ENCODE data around the gene ST6GALNAC2. TPM values are rescaled to one million over a fixed set of nuclear protein-coding genes. Genes with fewer than 3 reads are reported as not detected.

Gene ST6GALNAC2
- total RNA-seq = 0.89 and 1.4 TPM in 2 replicates

GRCh38 chr17:76585649-76586593 lies at the start of gene ST6GALNAC2:
Gene ST6GALNAC2, minus strand, starts transcription at chr17:76585860. Its CDS starts 52 bp downstream, at chr17:76585808.

GRCh38 chr17:76539631-76540271 lies 45.9 kb downstream of the ST6GALNAC2 start, which contains the start of gene PRCD:
Gene PRCD, plus strand, starts transcription at chr17:76540044. Its CDS starts 98 bp downstream, at chr17:76540142.

GRCh38 chr17:76537578-76538280 lies 47.9 kb downstream of the ST6GALNAC2 start, which contains the start of gene CYGB:
Gene CYGB, minus strand, starts transcription at chr17:76537709. Its CDS starts 167 bp downstream, at chr17:76537542.

Other genes starting within 250 kb of the ST6GALNAC2 start
- gene PRPSAP1, start 231.9 kb downstream of the ST6GALNAC2 start, total RNA-seq = 36.4 and 38.2 TPM in 2 replicates
- 73.4 and 79.2 TPM in 2 replicates for gene SPHK1, start 201.3 kb downstream of the ST6GALNAC2 start, total RNA-seq
- 23.1 and 24.7 TPM in 2 replicates for gene UBE2O, start 132.7 kb downstream of the ST6GALNAC2 start, total RNA-seq
- gene AANAT, start 118.3 kb downstream of the ST6GALNAC2 start, total RNA-seq = not detected in 2 replicates
- gene RHBDF2, start 84.4 kb downstream of the ST6GALNAC2 start, total RNA-seq = 4.9 and 5.4 TPM in 2 replicates
- gene CYGB, start 48.2 kb downstream of the ST6GALNAC2 start, total RNA-seq = 9.5 and 18.1 TPM in 2 replicates
- gene PRCD, start 45.8 kb downstream of the ST6GALNAC2 start, total RNA-seq = 2.4 and 5.2 TPM in 2 replicates
- gene ST6GALNAC1, start 57.9 kb upstream of the ST6GALNAC2 start, total RNA-seq = not detected in 2 replicates
- 137 and 200 TPM in 2 replicates for gene MXRA7, start 125.1 kb upstream of the ST6GALNAC2 start, total RNA-seq
- gene JMJD6, start 140.7 kb upstream of the ST6GALNAC2 start, total RNA-seq = 21.5 and 22.6 TPM in 2 replicates
- gene METTL23, start 141.0 kb upstream of the ST6GALNAC2 start, total RNA-seq = 22.0 and 23.4 TPM in 2 replicates
- 108 and 187 TPM in 2 replicates for gene SRSF2, start 151.5 kb upstream of the ST6GALNAC2 start, total RNA-seq
- gene MFSD11, start 152.3 kb upstream of the ST6GALNAC2 start, total RNA-seq = 24.2 and 27.7 TPM in 2 replicates

Measured in uterine smooth muscle cell (primary cell).